NCI-H82 treated with DMSO at 0.1 percent for 48 hours (cell line): Measurements from ENCODE around the gene STAMBPL1.
"Not testable (repeated sequence)": the region's sequence is repeated elsewhere in the genome, so short reads cannot be mapped to it uniquely, and the experiment has no call there.

ENCODE experiments used
- DNase-seq: peaks from one replicate; lab custom pipeline; 2025; ENCODE audit not compliant: unreplicated experiment; lab: John Stamatoyannopoulos, UW

STAMBPL1 gene

GRCh38 chr10:88918191-88918905 lies 38.3 kb downstream of the STAMBPL1 start:
- no peak for DNase-seq

GRCh38 chr10:88919041-88919440 lies 39.0 kb downstream of the STAMBPL1 start:
- no peak for DNase-seq

- no peak for DNase-seq
These were observed 40.2 kb downstream of the STAMBPL1 start for GRCh38 chr10:88920198-88920597.

- DNase-seq: no peak
These were observed 41.0 kb downstream of the STAMBPL1 start for GRCh38 chr10:88920986-88921593.

- DNase-seq: no peak
These were observed 42.0 kb downstream of the STAMBPL1 start for GRCh38 chr10:88922041-88922440.

GRCh38 chr10:88923520-88923919 lies 43.5 kb downstream of the STAMBPL1 start:
- DNase-seq: no peak

- no peak for DNase-seq
These were observed 46.7 kb downstream of the STAMBPL1 start for GRCh38 chr10:88926566-88927415.

DNA sequence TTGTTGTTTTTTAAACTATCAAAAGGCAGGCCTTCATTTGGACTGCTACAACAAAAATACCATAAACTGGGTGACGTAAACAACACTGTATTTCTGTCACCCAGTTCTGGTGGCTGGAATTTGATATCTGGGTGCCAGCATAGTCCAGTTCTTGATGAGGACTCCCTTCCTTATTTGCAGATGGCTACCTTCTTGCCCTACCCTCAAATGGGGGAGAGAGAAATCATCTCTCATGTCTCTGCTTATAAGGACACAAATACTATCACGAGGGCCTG lies 47.3 kb downstream of the STAMBPL1 start:
- DNase-seq: no peak

DNA sequence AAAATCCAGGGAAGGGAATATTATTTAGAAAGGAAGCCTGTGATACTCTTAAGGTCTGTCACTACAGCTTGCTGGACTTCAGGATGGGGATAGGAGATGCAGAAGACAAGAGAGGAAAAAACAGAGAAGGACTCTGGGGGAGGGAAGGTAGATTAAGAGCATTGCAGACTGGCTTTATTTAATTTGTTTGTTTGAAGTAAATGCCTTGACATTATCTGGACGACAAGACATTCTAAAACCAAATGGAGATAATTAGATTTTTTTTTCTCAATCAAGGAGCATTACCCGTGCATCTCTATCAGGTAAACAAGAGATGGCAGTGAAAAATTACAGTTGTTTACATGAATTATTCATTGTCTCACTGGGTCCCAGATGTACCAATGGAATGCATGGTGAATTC lies 48.2 kb downstream of the STAMBPL1 start:
- no peak for DNase-seq

DNA sequence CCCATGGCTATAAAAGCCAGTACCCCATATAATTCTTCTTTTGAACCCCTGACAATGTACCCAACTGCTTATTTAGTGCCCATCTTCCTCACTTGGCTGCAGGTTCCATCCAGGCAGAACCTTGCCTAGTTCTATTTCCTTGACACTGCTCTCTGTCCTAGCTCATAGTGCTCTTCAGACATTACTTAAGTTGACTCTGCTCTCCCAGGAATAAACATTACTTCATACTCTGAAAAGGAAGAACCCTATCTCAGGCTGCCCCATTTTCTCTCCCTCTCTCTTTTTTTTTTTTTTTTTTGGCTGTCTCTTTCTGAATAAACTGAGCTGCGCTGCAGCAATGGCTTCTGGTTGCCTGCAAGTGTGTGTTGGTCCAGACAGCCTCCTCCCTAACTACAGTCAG lies 51.5 kb downstream of the STAMBPL1 start:
- DNase-seq: no peak

DNA sequence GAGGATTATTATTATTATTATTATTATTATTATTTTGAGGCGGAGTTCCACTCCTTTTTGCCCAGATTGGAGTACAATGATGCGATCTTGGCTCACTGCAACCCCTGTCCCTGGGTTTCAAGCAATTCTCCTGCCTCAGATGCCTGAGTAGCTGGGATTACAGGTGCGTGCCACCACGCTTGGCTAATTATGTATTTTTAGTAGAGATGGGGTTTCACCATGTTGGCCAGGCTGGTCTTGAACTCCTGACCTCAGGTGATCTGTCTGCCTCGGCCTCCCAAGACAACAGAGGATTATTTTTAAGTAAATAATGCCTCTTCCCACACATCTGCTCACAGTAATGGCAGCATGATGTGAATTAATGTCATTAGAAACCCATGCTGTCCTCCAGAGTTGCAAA lies 52.0 kb downstream of the STAMBPL1 start:
- DNase-seq: not testable (repeated sequence)

- DNase-seq: peak; percentile 53
These were observed 52.7 kb downstream of the STAMBPL1 start for GRCh38 chr10:88932539-88933256.

GRCh38 chr10:88933564-88933963 lies 53.5 kb downstream of the STAMBPL1 start:
- DNase-seq: no peak

DNA sequence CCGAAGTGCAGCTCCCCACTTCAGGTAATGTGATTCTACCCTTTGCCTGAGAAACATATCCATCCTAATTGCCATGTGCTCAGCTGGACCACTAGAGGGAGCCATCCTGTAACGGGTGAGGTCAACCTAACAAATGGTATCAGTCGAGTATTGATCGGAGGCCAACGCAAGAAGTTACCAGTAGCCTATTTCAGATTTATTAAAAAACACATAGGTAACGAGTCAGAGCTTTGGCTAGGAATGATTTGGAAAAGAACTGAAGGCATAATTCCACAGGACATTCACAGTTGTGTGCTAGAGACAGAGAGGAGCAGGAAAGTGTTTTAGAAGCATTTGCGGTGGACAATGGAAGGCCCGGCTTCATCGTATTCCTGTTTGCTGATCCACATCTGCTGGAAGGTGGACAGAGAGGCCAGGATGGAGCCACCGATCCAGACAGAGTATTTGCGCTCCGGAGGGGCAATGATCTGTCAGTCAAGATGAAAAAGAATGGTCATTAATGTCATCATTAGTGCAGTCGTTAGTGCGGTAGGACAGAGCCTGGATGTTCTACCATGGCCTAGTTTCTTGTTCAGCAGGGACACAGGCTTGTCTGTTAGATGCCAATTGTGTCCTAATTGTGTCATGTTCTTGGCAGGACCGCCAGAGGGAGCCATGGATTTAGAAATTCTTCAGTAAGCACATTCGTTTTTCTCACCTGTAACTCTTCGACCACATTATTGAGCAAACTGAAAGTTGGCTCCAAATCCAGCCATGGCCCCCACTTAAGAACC lies 55.0 kb downstream of the STAMBPL1 start:
- DNase-seq: peak; percentile 42

DNA sequence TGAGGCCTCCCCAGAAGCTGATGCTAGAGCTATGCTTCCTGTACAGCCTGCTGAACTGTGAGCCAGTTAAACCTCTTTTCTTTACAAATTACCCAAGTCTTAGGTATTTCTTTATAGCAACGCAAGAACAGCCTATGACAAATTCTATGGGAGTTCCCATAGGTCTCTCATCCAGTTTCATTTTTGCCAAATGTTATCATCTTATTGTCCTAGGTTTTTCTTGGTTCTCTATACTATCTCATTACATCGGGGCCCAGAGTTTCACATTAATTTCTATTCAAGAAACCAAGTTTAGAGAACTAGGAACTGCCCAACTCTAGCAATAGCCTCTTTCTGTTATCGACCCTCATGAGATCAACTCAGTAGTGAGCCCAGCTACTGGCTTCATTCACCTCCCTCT lies 56.6 kb downstream of the STAMBPL1 start:
- DNase-seq: no peak

GRCh38 chr10:88938039-88938438 lies 58.0 kb downstream of the STAMBPL1 start:
- DNase-seq: no peak

DNA sequence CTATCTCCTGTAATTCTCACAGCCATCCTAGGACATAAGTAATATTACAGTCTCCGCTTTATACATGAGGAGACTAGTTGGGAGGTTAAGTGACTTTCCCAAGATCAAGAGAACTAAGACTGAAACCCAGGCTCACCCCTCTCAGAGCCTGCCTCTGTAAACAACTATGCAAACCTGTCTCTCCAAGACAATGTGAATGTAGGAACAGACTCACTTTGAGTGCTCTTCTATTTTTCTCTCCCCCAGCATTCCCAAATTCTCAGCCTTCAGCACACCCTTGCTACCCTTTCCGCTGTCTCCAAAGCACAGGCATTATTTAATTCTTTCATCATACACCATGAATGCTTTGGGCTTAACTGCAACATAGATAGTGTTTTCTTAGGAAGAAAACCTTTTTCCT lies 58.9 kb downstream of the STAMBPL1 start:
- no peak for DNase-seq

GRCh38 chr10:88941026-88941425 lies 61.0 kb downstream of the STAMBPL1 start:
- no peak for DNase-seq

DNA sequence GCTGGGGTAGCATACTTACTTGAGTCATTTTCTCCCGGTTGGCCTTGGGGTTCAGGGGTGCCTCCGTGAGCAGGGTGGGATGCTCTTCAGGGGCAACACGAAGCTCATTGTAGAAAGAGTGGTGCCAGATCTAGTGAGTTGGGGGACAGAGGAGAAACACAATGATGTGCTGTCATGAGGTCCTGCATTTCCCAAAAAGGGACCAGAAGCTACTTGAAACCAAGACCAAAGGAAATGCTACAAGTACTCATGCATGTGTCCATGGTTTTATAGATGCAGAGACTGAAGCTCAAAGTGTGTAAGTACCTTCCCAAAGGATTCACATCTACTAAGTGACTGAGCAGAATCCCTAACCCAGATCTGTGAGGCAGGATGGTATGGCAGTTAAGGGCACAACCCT lies 63.7 kb downstream of the STAMBPL1 start:
- no peak for DNase-seq

- no peak for DNase-seq
These were observed 64.8 kb downstream of the STAMBPL1 start for GRCh38 chr10:88944813-88945212.

- no peak for DNase-seq
These were observed 66.2 kb downstream of the STAMBPL1 start for GRCh38 chr10:88946200-88946599.
